Dermis microvascular lymphatic vessel endothelial cell (primary cell): ENCODE measurements around the gene TMEM240. TPM values are rescaled to one million over a fixed set of nuclear protein-coding genes. Genes with fewer than 3 reads are reported as not detected.
"Not testable (repeated sequence)": the region's sequence is repeated elsewhere in the genome, so short reads cannot be mapped to it uniquely, and the experiment has no call there.

ENCODE experiments used
- DNase-seq, 2 donors: peaks; one replicate each; pipeline versions ENCODE4 v3.0.0 to v3.0.0-alpha.2; 2010; ENCODE audit warnings: low read depth in 2 of 2
- total RNA-seq: library from RNA; depleted of rRNA; stranded (reverse); fragments of >200 nt; gene quantifications from 2 replicates; pipeline ENCODE4 v1.2.1, GENCODE V29; 2014

Gene TMEM240
- total RNA-seq, 1 donor from 2014 or later = 1.0 TPM

DNA sequence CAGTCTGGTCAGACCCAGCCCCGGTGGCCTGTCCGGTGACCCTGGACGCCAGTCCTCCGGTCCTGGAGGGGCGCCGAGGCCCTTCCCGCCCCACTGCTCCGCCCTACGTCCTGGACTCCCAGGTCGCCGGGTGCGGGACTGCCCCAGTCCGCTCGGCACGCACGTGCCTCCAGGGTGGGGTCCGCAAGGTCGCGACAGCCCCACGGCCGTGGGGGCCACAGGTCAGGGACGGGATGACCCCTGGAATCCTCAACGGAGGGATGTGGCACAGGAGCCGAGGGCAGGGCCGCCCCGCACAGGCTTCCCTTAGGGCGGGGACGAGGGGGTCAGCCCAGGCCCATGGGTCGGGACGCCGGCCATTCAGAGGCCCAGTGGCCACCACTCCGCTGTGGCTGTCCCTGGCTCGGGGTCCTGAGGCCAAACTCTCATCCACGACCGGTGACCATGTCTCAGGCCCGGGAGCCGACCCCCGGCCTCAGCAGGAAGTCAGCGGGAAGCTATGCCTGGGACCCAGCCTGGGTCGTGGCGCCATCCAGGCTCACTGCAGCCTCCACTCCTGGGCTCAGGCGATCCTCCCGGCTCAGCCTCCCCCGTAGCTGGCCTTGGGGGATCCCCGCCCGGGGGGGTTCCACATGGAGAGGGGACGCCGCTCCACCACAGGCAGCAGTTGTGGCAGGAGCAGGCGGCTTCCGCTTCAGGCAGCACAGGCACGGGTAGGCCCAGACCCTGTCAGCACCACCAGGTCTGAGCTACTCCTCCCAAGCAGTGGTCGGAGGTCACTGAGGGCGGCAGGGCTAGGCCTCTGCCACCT lies 599 bp upstream of the TMEM240 start:
- DNase-seq = no peak

DNA sequence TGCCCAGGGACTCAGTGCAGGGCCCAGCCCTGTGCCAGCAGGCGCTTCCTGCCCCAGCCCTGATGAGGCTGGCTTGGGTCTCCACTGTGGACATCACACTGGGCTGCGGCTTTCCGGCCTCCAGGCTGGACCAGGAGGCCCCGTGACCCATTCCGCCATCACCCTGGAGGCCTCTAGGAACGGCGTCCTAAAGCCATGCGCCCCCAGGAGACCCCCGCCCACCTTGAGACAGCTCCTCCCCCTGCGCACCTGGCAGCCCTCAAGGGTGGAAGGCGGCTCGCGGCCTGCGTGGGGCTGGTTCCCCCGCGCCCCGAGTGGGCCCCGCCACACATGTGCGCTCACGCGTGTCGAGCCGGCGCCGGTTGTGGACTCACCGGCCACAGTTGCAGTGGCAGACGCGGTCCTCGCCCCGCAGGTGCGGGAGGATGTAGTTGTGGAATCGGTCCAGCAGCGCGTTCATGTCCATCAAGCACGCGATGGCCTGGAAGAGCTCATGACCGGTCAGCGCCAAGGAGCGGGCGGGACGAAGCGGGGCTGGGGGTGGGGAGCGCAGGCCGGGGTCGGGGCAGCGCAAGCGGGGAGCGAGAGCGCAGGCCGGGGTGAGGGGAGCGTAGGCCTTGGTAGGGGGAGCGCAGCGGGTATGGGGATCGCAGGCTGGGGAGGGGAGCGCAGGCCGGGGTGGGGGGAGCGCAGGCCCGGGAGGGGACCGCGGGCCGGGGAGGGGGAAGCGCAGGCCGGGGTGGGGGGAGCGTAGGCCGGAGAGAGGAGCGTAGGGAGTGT lies 924 bp downstream of the TMEM240 start:
- peak in 1 of 2 donors; percentile 44 for DNase-seq

DNA sequence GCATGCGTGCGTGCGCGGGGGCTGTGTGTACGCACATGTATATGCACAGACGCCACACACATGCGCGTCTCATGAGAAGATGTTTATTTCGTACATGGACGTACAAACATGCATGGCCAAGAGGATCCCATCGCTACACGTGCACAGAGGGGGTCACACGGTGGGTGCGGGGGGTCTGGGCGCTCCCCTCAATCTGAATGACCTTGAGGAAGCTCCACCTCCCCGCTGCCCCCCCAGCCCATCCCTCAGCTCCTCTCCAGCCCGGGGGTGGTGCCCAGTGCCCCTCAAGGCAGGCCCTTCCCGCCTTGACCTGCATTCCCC lies 1.5 kb downstream of the TMEM240 start:
- DNase-seq = no peak

DNA sequence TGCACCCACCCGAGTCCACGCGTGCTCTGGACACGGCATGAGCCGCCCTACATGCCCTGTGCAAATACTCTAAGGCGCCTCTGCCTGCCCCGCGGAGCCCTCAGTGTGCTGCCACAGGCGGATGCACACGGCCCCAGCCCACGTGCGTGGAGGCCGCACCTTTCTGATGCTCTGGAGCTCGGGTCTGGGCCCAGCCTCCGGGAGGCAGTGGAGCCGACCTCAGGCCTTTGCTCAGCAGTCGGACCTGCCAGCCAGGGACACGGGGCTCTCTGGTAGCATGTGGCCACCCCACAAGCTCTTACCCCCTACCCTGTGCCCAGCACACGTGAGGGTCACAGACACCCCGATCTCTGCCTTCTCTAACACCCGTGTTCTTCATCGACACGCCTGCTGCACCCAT lies 2.1 kb downstream of the TMEM240 start:
- no peak for DNase-seq

DNA sequence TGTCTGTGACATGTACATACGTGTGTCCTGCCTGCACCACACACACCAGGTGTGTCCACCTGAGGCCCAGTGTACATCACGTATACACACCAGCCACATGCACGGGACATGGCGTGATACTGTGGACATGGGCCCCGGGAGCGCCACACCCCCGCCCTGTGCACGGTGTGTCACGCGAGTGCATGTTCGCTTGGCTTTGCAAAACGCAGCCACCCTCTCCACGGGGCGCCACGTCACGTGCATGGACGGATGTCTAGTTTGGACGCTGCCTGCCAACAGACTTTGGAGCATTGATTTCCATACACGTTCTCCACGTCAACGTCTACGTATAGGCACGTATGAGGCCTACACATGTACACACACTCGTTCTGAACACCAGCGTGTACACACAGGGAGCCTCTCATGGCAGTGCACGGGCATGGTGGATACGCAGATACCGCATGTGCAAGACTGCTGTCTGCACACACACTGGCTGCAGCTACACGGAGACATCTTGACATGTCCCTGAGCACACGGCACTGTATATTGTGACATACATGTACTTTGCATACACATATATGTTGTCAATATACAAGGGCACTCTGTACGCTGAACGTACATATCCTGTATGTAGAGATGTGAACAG lies 2.7 kb downstream of the TMEM240 start:
- no peak for DNase-seq

DNA sequence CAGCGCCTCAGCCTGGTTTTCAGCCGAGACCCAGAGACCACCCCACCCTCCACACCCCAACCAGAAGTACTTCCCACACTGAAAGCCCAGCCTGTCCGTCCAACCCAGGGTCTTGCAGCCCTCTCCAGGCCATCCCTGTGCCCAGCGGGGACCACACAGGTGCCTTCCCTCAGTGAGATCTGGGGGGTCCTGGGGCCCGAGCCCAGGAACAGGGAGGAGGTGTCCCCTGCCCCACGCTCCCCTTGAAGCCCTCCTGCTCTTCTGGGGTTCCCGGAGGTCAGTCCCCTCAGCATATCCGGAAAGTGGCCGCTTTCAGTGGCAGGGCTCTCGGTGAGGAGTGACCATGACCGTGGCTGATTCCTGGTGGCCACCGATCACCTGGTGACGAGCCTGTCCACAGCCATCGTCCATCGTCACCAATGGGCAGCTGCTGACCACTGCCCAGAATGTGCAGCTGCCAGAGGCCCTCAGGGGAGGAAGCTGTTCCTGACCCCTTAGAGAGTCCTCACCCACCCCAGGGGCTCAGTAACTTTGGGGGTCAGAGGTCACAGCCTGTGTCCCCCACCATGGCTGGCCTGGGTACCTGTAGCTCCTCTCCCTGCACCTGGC lies 3.4 kb downstream of the TMEM240 start:
- no peak for DNase-seq

DNA sequence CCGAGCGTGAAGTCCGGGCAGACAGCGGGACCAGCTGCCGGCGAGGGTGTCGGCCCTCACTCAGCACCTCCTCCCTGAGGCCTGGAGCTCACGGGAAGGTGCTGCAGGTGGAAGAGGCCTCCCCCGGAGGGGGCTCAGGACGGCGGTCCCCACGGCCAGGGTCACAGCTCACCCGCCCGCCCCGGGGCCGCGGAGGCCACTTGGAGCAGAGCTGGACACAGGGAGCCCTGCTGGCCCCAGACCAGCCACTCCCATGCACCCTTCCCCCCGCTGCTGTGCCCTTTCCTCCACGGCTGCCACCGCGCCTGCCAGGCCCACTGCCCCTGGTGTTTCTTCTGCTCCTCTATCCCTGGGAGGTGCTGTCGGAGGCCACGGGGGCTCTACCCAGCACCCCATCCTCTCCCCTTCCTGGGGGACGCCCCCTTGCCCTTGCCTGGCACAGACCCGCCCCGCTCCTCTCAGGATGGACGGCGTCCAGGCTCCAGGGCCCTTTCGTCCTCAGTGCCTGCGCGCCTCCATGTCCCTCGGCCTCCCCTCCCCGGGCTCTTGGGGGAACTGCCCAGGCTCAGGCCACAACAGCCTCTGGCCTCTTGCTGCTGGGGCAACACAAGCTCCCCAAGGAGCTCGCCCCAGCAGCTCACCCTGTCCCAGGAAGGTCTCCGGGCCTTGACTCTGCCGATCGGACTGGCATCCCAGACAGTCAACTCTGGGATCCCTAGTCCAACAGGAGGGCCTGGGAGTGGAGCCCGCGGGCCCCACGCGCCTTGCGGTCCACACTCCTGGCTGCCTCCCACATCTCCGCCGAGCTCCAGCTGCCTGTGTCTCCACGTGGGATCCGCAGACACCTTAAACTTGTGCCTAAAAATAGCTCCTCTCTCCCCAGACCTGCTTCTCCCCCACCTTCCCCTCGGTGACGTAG lies 4.1 kb downstream of the TMEM240 start:
- DNase-seq = no peak

DNA sequence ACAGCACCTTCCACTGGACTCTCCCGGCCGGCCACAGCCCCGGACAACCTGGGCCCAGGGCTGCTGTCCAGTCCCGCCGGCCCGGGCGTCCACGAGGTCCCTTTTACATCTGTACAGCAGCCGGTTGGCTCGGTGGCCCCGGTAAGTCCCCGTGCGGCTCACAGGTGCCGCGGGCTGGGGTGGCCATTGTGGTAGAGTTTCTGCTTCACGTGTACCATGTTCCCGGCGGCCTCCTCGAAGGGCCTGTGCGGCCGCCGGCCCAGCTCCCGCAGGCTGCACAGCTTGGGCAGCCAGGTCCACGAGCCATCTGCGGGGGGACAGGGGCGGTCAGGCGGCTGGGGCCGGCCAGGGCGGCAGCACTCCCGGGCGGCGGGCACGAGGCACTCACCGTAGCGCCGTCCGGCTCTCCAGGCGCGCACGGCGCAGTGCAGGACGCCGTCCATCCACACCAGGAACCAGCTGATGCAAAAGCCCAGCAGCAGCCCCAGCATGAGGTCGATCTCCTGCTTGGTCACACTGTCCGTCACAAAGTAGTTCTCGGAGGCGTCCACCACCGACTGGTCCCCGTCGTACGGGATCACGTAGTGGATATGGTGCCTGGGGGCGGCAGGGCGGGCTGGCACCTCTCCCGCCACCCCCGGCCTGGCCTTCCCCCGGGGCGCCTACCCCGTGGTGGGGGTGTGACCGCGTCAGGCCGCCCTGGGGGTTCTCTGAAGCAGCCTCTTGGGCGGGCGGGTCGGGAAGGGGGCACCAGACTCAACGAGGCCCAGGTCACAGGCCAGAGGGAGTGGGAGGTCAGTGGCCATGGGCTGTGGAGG lies 5.0 kb downstream of the TMEM240 start:
- no peak for DNase-seq

DNA sequence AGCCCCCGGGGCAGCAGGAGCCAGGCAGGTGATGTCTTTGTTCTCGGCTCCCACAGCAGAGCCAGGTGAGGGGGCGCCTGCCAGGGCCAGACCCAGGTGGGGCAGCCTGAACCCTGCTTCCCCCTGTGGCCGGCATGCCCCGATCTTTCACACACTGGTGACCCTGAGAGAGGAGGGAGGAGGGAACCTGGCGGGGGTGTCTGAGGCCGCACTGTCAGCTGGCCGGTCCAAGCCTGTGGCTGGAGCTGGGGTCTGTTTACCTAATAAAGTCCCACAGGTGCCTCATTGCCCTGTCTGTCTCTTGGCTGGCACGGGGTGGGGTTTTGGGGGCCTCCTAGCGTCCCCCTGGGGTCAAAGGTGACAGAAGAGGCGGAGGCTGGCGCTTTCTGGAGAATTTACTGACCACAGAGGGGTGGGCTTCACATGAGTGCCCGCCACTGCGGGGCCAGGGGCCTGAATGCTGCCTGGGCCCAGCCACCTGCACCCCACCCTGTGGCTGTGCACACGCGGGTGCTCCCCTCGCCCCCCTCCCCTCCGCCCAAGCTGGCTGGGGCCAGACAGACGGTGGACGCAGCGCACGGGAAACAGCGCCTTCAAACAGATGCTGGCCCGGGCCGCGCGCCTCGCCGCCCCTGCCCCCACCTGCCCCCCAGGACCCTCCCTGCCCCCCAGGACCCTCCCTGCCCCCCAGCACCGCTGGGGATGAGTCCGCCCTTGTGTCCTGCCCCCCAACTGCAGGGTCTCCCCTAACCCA lies 5.8 kb downstream of the TMEM240 start:
- DNase-seq = no peak

DNA sequence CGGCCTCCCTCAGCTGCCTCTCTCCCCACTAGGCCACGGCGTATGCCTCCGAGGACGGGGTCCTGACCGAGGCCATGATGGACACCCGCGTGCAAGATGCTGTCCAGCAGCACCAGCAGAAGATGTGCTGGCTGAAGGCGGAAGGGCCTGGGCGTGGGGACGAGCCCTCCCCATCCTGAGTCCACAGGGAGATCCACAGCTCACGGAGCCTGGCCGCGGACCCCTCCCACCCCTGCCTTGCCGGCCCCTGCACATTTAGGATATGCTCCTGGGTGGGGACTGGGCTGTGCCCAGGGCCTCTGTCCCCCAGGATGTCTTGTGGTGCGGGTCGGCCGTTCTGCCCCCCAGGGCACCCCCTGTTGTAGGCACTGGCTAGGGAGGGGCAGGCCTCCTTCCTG lies 6.5 kb downstream of the TMEM240 start:
- not testable (repeated sequence) for DNase-seq

DNA sequence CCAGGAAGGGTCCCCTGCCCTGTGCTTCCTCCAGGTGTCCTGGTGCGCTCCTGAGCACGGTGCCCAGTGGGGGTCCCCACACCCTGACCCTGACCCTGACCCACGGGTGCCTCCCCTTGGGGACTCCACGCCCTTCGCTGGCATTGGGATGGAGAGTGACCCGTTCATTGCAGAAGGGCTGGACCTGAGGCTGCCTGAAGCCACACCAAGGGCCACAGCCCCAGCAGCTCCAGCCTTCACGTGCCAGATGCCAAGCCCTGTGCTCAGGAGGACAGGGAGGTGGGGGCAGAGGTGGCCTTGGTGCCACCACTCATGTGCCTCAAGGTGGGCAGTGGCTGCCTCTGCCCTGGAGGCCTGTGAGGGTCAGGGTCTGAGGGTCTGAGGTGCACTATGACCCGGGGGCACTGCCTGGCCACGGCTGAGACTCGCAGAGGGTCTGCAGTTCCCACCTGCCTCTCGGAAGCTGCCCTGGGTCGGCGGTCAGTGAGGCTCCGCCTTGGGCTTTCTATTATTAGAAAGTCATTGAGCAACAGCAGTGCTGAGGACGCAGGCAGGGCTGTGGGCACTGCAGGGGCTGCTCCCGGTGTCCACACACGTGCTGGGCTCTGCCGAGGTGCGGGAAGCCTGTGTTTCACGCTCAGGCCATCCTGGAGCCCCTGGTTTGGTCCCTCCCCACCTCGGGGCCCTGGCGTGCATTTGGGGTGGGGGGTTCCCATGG lies 7.1 kb downstream of the TMEM240 start:
- DNase-seq = not testable (repeated sequence)

DNA sequence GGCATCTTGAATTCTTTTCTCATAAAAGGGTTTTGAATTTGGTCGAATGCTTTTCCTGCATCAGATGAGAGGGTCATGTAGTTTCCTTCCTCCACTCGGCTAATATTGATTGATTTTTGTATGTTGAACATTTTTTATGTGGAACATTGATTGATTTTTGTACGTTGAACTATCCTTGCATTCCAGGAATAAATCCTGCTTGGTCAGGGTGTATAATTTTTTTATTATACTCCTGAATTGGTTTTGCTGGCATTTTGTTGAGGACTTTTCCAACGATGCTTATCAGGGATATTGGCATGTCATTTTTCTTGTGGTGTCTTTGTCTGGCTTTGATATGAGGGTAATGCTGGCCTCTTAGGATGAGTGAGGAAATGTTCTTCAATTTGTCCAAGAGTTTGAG lies 8.5 kb downstream of the TMEM240 start:
- DNase-seq = no peak

DNA sequence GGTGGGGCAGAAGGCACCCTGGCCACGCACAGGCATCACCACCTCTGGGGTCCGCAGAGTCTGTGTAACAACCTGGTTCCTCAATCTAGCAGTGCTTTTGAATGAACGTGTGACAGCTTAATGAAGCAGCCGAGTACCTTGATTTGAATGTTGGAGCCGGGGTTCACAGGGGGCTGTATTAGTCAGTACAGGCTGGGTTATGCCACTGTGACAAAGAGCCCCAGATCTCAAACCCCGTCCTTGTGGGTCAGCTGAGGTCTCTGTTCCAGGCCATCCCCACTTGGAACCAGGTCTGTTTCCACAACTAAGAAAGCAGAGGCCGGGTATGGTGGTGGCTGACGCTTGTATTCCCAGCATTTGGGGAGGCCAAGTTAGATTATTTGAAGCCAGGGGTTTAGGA lies 10.5 kb downstream of the TMEM240 start:
- DNase-seq = no peak

DNA sequence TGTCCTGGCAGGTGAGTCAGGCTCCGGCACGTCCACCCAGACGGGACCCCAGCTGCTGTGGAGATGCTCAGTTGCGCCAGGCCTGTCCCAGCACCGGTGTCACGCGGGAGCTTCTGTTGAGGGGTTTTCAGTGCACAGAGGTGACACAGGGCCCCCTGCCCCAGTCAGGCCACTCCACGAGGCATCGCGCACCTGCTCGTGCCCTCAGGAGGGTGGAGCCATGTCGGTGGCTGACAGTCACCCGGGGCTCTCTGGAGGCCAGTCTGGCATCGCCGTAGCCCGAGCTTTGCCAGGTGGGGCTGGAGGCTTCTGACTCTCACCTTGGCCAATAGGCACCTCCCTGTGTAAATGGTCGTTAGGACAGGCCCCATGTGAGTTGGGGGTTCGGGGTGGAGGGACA lies 11.1 kb downstream of the TMEM240 start:
- DNase-seq = no peak

DNA sequence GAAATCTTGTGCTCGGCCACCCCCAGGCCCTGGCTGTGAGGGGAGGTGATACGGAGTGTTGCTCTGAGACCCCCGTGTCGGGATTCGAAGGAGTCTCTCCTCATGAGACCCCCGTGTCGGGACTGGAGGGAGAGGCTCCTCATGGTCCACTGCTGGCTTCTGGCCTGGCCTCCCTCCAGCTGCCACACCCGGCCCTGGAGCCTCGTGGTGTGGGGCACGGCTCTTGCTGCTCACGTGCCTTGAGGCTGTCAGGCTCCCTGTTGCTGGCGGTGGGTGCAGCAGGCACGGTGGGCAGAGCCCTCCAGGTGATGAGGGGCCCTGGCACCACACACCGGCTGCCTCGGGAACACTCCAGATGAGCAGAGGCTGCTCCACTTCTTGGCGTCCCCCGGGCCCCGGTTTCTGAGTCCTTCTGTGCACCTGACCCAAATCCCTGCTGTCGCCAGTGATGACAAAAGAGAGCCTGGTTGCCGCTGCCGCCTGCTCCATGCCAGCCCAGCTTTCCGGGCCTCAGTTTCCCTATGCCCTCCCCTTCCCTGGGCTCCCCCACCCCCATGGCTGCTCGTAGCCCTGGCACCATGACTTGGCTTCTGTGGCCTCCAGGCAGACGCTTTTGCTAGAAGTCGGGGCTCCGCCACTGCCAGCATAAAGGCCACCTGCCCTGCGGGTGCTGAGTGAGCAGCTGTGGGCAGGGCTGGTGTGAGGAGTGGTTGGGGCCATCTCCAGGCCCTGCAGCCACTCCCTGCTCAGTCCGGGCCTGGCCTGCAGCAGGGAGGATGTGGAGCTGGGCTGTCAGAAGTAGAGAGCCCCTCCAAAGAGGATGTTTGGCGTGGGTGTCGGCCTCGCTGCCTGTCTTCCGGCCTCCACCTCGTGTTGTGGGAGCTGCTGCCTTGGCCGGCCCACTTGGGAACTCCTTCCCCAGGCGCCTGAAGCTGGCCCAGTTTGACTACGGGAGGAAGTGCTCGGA lies 11.8 kb downstream of the TMEM240 start:
- no peak for DNase-seq

DNA sequence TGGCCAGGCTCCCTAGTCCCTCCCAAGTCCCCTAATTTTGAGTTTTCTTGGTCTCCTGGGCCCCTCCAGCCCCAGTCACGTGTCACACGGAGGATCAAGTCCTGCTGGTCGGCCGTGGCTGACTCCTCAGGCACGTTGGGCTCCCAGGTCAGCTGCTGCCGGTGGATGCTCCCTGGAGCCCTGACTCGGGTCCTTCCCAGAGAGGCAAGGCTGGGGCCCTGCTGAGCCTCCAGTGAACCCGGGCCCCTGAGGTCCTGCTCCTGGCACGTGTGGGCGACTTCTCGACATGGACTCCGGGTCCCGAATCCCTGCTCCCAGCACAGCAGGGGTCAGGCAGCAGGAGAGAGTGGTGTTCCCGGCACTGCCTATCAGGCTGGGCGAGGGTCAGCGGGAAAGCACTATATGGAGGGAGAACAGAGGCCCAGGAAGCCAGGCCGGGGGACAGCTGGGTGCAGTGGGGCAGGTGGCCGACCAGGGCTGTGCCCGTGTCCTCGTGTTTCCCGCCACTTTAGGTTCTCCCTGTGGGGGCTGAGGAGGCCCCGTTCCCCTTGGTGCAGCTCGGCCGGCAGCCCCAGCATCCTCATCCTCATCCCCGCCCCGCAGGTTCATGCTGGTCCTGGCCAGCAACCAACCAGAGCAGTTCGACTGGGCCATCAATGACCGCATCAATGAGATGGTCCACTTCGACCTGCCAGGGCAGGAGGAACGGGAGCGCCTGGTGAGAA lies 13.2 kb downstream of the TMEM240 start:
- no peak for DNase-seq

DNA sequence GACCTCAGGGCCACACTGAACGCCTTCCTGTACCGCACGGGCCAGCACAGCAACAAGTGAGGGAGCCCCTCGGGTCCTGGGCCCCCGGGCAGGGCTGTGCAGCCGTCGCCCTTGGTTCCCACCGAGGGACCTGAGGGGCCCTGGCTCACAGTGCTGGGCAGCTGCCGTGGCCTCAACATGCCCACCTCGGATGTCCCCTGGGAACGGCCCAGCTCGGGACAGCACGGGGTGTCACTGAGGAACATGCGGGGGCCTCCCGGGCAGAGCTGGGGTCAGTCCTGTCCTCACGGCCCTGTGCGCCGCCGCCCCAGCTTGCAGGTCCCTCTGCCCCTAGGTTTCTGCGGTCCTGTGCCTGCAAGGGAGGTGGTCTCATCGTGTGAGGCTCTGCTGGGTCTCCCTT lies 13.9 kb downstream of the TMEM240 start:
- DNase-seq = not testable (repeated sequence)
